Endodermal cell (in vitro differentiated cells): ENCODE measurements around the gene ASTN2. TPM values are rescaled to one million over a fixed set of nuclear protein-coding genes. Genes with fewer than 3 reads are reported as not detected.

Experiments
- DNase-seq: peaks from one replicate; pipeline ENCODE4 v3.0.0-alpha.2; 2017
- H3K27ac ChIP-seq: 2 replicates; pipeline ENCODE4 v1.5.1; 2013; ENCODE audit warnings: mild to moderate bottlenecking, low read depth, low read length, moderate library complexity
- H3K27me3 ChIP-seq: 2 replicates; pipeline ENCODE4 v1.6.1; 2013; ENCODE audit warnings: mild to moderate bottlenecking, low read length, moderate library complexity; ENCODE audit not compliant: insufficient read depth, control insufficient read depth, poor library complexity, severe bottlenecking
- H3K36me3 ChIP-seq: 2 replicates; pipeline ENCODE4 v1.7.0; 2013; ENCODE audit warnings: mild to moderate bottlenecking, low read length, moderate library complexity; ENCODE audit not compliant: control insufficient read depth, insufficient read depth
- H3K4me1 ChIP-seq: one replicate; pipeline ENCODE4 v1.7.0; 2013; ENCODE audit warnings: low read length; ENCODE audit not compliant: control insufficient read depth, insufficient read depth
- H3K4me3 ChIP-seq: 2 replicates; pipeline ENCODE4 v1.5.1; 2013; ENCODE audit warnings: mild to moderate bottlenecking, low read length, moderate library complexity
- H3K9ac ChIP-seq: 2 replicates; pipeline ENCODE4 v1.6.1; 2013; ENCODE audit warnings: mild to moderate bottlenecking, low read length, moderate library complexity; ENCODE audit not compliant: poor library complexity, severe bottlenecking; ENCODE audit errors: extremely low read depth
- H3K9me3 ChIP-seq: 2 replicates; pipeline ENCODE4 v1.6.1; 2013; ENCODE audit warnings: mild to moderate bottlenecking, low read length, moderate library complexity; ENCODE audit not compliant: control insufficient read depth
- H3K27ac Mint-ChIP-seq: 2 replicates; pipeline ENCODE4 v1.8.0; 2020; ENCODE audit warnings: mixed read lengths
- H3K27me3 Mint-ChIP-seq: 2 replicates; pipeline ENCODE4 v1.8.0; 2021; ENCODE audit warnings: mild to moderate bottlenecking, mixed read lengths; ENCODE audit not compliant: insufficient read depth
- H3K36me3 Mint-ChIP-seq: 2 replicates; pipeline ENCODE4 v1.8.0; 2020; ENCODE audit warnings: low read depth, mixed read lengths
- H3K4me1 Mint-ChIP-seq: 2 replicates; pipeline ENCODE4 v1.8.0; 2020; ENCODE audit warnings: mixed read lengths
- H3K4me3 Mint-ChIP-seq: 2 replicates; pipeline ENCODE4 v1.8.0; 2020; ENCODE audit warnings: mild to moderate bottlenecking, moderate library complexity, mixed read lengths
- H3K9me3 Mint-ChIP-seq: 2 replicates; pipeline ENCODE4 v1.8.0; 2020; ENCODE audit warnings: mild to moderate bottlenecking, mixed read lengths
- WGBS, 2 experiments: methylation state at CpG; one replicate each; pipeline versions ENCODE4 v1.1.5 to v1.1.7; 2013; ENCODE audit warnings: missing lambda C conversion rate in 2 of 2, mixed read lengths in 1 of 2; ENCODE audit not compliant: insufficient coverage in 1 of 2, insufficient read length in 1 of 2; 5-methylcytosine and 5-hydroxymethylcytosine counted together
- total RNA-seq, 2 donors: library from RNA; stranded (reverse); fragmentation: NEBNext Ultra II Directional in 1 of 2; extraction: Animal tissue kit (Norgen Biotek cat#: 25700) in 1 of 2; gene quantifications; 2 replicates in 1 of 2; 3 replicates in 1 of 2; pipeline ENCODE4 v1.2.1, GENCODE V29; 2021
- TF ChIP-seq, protein P1 (sequence below): fragments of 200-600 bp; sonication (generic); conservative IDR thresholded peaks from 2 replicates; pipeline ENCODE4 v1.5.0; 2021; ENCODE audit warnings: antibody characterized with exemption, mild to moderate bottlenecking

The ASTN2 gene
- total RNA-seq, 2 donors from 2014 or later: 8.9 to 10.4 TPM

- Histone ChIP-seq H3K4me3 (no peak overlapping the region), H3K4me1 (no peaks in the 10 kb centered on the region), H3K27ac (no peak overlapping the region), H3K36me3 (no peaks in the 10 kb centered on the region), H3K9ac (no peak overlapping the region), H3K27me3 (no peaks in the 10 kb centered on the region), H3K9me3 (no peaks in the 10 kb centered on the region)
- no peak overlapping the region for H3K27ac Mint-ChIP-seq
- H3K4me1 Mint-ChIP-seq: no peaks in the 10 kb centered on the region
- no peak for DNase-seq
- no peaks in the 10 kb centered on the region for H3K36me3 Mint-ChIP-seq
- TF ChIP-seq, protein P1, sequence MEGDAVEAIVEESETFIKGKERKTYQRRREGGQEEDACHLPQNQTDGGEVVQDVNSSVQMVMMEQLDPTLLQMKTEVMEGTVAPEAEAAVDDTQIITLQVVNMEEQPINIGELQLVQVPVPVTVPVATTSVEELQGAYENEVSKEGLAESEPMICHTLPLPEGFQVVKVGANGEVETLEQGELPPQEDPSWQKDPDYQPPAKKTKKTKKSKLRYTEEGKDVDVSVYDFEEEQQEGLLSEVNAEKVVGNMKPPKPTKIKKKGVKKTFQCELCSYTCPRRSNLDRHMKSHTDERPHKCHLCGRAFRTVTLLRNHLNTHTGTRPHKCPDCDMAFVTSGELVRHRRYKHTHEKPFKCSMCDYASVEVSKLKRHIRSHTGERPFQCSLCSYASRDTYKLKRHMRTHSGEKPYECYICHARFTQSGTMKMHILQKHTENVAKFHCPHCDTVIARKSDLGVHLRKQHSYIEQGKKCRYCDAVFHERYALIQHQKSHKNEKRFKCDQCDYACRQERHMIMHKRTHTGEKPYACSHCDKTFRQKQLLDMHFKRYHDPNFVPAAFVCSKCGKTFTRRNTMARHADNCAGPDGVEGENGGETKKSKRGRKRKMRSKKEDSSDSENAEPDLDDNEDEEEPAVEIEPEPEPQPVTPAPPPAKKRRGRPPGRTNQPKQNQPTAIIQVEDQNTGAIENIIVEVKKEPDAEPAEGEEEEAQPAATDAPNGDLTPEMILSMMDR: no peak
- 86 to 100% methylated on average over 1 to 5 of the region's 5 CpGs for WGBS, 2 experiments
- H3K9me3 Mint-ChIP-seq: no peaks in the 10 kb centered on the region
- no peak overlapping the region for H3K4me3 Mint-ChIP-seq
- H3K27me3 Mint-ChIP-seq: peaks cover 7% of the 10 kb centered on the region
Measured at GRCh38 chr9:117286245-117286644, 128.6 kb downstream of the ASTN2 start.

- Mint-ChIP-seq H3K36me3 (no peaks in the 10 kb centered on the region), H3K27me3 (peaks cover 7% of the 10 kb centered on the region), H3K27ac (no peak overlapping the region), H3K4me1 (no peaks in the 10 kb centered on the region), H3K4me3 (no peak overlapping the region), H3K9me3 (no peaks in the 10 kb centered on the region)
- H3K9ac ChIP-seq: no peak overlapping the region
- DNase-seq: no peak
- no peak overlapping the region for H3K4me3 ChIP-seq
- H3K36me3 ChIP-seq: no peaks in the 10 kb centered on the region
- WGBS, 2 experiments: 80 to 95% methylated on average over 1 of the region's 1 CpG
- TF ChIP-seq, protein P1: no peak
- H3K27ac ChIP-seq: no peak overlapping the region
- H3K4me1 ChIP-seq: no peaks in the 10 kb centered on the region
- no peaks in the 10 kb centered on the region for H3K27me3 ChIP-seq
- H3K9me3 ChIP-seq: no peaks in the 10 kb centered on the region
Measured at GRCh38 chr9:117284414-117284813, 130.4 kb downstream of the ASTN2 start.

DNA sequence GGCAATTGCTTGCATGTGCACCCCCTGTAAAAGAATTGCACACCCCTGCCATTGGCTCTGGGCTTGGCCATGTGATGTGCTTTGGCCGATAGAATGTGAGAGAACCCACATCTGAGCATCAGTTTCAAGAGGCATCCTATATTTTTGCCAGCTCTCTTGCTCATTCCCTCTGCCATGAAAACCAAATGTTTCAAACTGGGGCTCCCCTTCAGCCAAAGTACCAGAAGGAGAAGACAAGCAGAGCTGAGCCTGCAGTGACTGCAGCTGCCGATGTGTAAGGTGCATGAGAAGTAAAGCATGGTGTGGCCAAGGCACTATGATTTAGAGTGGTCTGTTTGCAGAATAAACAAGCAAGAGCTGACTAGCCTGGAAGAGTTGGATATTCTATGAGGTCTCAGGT lies 132.3 kb downstream of the ASTN2 start:
- H3K4me3 Mint-ChIP-seq: no peak overlapping the region
- peaks cover 10% of the 10 kb centered on the region for H3K4me1 Mint-ChIP-seq
- H3K27ac Mint-ChIP-seq: no peak overlapping the region
- no peaks in the 10 kb centered on the region for H3K9me3 Mint-ChIP-seq
- no peaks in the 10 kb centered on the region for H3K36me3 Mint-ChIP-seq
- no peak for DNase-seq
- H3K36me3 ChIP-seq: no peaks in the 10 kb centered on the region
- H3K27me3 ChIP-seq: no peaks in the 10 kb centered on the region
- H3K9me3 ChIP-seq: no peaks in the 10 kb centered on the region
- H3K4me3 ChIP-seq: no peak overlapping the region
- TF ChIP-seq, protein P1: no peak
- peaks cover 7% of the 10 kb centered on the region for H3K27me3 Mint-ChIP-seq
- no peak overlapping the region for H3K9ac ChIP-seq
- 83% methylated on average over 2 of the region's 2 CpGs; no CpG with 5 or more reads in 1 of the 2 experiments for WGBS, 2 experiments
- H3K27ac ChIP-seq: no peak overlapping the region
- peaks cover 5% of the 10 kb centered on the region for H3K4me1 ChIP-seq
